Activated naive CD4-positive, alpha-beta T cell treated with anti-CD3 and anti-CD28 coated beads, Interleukin-2, amount 10 ng/mL, durations not matched to agents 5 hours and 36 hours (primary cell): ENCODE measurements around the gene MCL1. TPM values are rescaled to one million over a fixed set of nuclear protein-coding genes. Genes with fewer than 3 reads are reported as not detected.

Experiments used
- microRNA-seq: library from miRNA; unstranded; fragments of <30 nt; microRNA quantifications from one replicate; pipeline ENCODE4 v1.2.0, GENCODE V29; 2022; ENCODE audit warnings: borderline microRNAs expressed, borderline replicate concordance
- total RNA-seq, 2 experiments: library from RNA; stranded (reverse); gene quantifications; one replicate each; pipeline ENCODE4 v1.2.3, GENCODE V29; 2021

Gene MCL1
- 100 to 1,000 TPM; 334 to 338 TPM for total RNA-seq

GRCh38 chr1:150579110-150579944 is at the start of gene MCL1:
TSS of gene MCL1 (minus strand) at chr1:150579610. CDS start at chr1:150579530, 80 bp downstream.

GRCh38 chr1:150548632-150549495 is 30.5 kb downstream of the MCL1 start, which contains the start of gene ADAMTSL4:
TSS of gene ADAMTSL4 (plus strand) at chr1:150549408. CDS start at chr1:150552289, 2,881 bp downstream.

Small RNAs within 50 kb of the gene (microRNA-seq; reads per million reads assigned to microRNA genes)
- gene MIR4257, result not detected

Other genes with a start within 250 kb of the MCL1 start
- 10 to 100 TPM; 38.3 to 39.3 TPM for gene RPRD2, start 215.5 kb downstream of the MCL1 start, total RNA-seq
- gene TARS2, start 92.2 kb downstream of the MCL1 start, total RNA-seq, result 10 to 100 TPM; 28.1 to 28.2 TPM
- gene ECM1, start 71.5 kb downstream of the MCL1 start, total RNA-seq, result 1 to 10 TPM in 1 of 2 experiments, under 1 TPM in 1; 0.88 to 1.1 TPM
- not detected for gene FALEC, start 63.9 kb downstream of the MCL1 start, total RNA-seq
- under 1 TPM; 0.14 to 0.38 TPM for gene ADAMTSL4, start 30.2 kb downstream of the MCL1 start, total RNA-seq
- 100 to 1,000 TPM; 185 to 189 TPM for gene ENSA, start 50.0 kb upstream of the MCL1 start, total RNA-seq
- gene GOLPH3L, start 117.5 kb upstream of the MCL1 start, total RNA-seq, result 10 to 100 TPM; 23.9 to 25.9 TPM
- gene HORMAD1, start 141.3 kb upstream of the MCL1 start, total RNA-seq, result under 1 TPM in 1 of 2 experiments, not detected in 1; 0.17 TPM
- 100 to 1,000 TPM; 113 to 117 TPM for gene CTSS, start 186.2 kb upstream of the MCL1 start, total RNA-seq
- 1 to 10 TPM; 6.3 to 6.9 TPM for gene CTSK, start 228.7 kb upstream of the MCL1 start, total RNA-seq